Raji (cell line): ENCODE results near the gene STKLD1.

Experiments
- POLR2A ChIP-seq: IDR thresholded peaks from 2 replicates; pipeline ENCODE4 v1.6.1; 2011; ENCODE audit warnings: low read depth, low read length, control low read depth; ENCODE audit not compliant: insufficient read depth

Gene STKLD1

DNA sequence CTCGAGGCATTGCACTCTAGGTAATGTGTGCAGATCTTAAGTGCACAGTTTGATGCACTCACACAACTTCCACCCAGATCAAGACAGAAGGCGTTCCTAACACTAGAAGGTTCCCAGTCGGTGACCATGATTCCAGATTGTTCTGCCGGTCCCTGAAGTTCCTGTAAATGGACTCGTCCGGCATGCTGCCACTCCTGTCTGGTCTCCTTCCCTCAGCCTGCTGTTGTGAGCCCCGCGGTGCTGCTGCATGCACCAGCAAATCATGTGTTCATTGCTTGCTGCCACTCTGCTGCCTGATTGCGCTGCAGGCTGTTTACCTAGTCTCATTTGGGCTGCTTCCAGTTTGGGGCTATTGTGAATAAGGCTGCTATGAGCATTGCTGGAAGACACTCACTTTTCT, 11.5 kb downstream of the STKLD1 start:
- no peak for TF ChIP-seq POLR2A

GRCh38 chr9:133389025-133389557, 12.9 kb downstream of the STKLD1 start:
- no peak for TF ChIP-seq POLR2A

GRCh38 chr9:133389562-133389961, 13.4 kb downstream of the STKLD1 start:
- TF ChIP-seq POLR2A = no peak

DNA sequence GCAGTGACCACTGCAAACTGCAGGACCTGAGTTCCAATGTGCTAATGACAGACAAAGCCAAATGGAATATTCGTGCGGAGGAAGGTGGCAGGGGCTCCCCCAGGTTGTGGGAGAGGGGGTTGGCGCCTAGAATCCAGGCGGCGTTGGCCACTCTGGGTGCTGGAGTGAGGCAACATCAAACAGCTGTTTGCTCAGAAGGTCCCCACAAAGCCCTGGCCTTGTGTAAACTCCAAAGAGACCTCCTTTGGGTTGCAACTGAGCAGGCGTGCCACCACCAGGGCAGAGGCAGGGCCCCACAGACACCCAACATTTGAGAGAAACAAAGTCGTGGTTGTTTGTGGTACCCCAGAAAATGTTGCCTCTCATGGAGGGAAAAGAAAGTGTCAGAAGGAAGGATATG, 14.5 kb downstream of the STKLD1 start:
- TF ChIP-seq POLR2A = no peak

DNA sequence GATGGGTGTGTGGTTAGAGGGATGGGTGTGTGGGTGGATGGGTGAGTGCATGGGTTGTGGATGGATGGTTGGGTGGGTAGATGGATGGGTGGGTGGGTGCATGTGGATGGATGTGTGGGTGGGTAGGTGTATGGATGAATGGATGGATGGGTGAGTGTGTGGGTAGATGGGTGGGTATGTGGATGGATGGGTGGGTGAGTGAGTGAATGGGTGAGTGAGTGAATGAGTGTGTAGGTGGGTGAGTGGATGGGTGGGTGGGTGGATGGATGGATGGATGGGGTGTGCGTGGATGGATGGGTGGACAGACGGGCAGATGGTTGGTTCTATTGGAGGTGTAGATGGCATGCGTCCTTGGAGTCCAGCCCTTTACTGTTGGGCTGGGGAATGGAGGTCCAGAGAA, 17.2 kb downstream of the STKLD1 start:
- no peak for TF ChIP-seq POLR2A

DNA sequence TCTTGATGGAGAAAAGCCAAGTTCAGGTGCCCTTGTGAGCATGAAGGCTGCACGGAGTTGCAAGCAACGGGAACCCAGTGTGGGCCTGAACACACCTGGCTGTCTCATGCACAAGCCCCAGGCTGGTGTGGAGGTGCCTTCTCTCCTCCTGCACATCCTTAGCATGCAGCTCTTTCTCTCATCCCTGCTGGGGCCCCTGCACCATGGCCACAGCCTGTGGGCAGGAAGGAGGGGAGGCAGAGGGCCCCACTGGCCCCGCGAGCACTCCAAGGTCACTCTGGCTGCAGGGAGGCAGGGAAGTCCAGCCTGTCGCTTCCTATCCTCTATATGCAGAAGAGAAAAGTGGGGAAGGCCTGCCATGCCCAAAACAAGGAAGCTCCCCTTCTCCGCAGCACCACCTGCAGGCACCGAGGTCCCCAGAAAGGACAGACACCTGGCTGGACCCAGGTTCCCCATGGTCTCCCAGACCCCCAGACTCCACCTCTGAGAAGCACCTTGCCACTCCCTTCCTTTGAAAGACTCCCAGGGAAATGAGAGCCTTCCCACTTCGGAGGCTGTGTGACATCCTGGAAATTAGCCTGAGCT, 18.6 kb downstream of the STKLD1 start:
- no peak for TF ChIP-seq POLR2A

GRCh38 chr9:133396952-133397351, 20.8 kb downstream of the STKLD1 start:
- no peak for TF ChIP-seq POLR2A

GRCh38 chr9:133397370-133397769, 21.2 kb downstream of the STKLD1 start:
- TF ChIP-seq POLR2A = no peak

DNA sequence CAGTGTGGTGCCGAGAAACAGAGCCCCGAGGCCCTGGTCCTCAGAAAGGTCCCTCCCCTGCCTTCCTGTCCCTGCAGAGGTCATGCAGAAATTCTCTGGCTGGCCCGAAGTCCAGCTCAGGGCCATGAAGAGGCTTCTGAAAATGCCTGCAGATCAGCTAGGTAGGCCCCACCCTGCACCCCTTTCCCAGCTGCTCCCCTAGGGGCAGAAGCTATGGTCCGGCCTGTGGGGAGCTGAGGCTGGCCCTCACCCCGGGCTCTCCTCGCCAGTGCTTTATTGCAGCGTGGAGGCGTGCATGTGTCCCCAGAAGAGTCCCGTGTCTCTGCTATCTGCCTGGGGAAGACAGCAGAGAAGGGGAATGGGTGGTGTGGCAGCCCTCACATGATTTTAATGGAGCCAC, 21.7 kb downstream of the STKLD1 start:
- TF ChIP-seq POLR2A = no peak

DNA sequence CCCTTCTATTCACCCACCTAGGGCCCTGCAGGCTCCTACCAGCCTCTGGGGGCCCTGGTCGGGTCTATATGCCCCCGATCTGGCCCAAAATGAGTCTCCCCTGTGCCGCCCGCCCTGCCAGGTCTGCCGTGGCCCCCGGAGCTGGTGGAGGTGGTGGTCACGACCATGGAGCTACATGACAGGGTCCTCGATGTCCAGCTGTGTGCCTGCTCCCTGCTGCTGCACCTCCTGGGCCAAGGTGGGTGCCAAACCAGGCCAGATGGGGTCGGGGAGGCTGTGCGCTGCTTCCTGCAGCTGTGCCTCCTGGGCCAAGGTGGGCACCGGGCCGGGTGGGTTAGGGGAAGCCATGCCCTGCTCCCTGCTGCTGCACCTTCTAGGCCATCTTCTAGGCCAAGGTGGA, 24.1 kb downstream of the STKLD1 start:
- no peak for TF ChIP-seq POLR2A

DNA sequence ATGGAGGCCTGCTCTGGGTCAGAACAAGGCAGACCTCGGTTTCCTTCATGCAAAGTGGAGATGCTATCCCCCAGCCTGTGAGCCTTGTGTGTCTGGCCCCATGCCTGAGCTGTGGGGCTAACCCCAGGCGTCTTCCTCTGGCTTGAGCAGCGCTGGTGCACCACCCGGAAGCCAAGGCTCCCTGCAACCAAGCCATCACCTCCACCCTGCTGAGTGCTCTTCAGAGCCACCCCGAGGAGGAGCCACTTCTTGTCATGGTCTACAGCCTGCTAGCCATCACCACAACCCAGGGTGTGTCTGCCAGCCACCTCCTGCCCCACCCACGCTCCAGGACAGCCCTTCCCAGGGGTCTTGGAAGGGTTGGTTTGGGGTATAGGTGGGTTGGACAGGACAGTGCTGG, 25.4 kb downstream of the STKLD1 start:
- no peak for TF ChIP-seq POLR2A

DNA sequence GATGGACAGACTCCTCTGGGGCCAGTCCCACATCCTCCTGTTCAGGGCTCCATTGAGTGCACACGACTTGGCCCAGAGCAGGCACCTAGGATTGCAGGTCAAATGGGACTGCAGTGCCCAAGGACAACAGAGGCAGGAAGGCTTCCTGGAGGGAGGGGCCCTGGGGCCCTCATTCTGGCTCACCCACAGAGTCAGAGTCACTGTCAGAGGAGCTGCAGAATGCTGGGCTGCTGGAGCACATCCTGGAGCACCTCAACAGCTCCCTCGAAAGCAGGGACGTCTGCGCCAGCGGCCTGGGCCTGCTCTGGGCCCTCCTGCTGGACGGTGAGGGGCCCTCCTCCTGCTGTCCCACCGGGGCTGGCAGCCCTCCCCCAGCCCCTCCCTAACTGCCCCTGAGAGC, 26.5 kb downstream of the STKLD1 start:
- TF ChIP-seq POLR2A = no peak

DNA sequence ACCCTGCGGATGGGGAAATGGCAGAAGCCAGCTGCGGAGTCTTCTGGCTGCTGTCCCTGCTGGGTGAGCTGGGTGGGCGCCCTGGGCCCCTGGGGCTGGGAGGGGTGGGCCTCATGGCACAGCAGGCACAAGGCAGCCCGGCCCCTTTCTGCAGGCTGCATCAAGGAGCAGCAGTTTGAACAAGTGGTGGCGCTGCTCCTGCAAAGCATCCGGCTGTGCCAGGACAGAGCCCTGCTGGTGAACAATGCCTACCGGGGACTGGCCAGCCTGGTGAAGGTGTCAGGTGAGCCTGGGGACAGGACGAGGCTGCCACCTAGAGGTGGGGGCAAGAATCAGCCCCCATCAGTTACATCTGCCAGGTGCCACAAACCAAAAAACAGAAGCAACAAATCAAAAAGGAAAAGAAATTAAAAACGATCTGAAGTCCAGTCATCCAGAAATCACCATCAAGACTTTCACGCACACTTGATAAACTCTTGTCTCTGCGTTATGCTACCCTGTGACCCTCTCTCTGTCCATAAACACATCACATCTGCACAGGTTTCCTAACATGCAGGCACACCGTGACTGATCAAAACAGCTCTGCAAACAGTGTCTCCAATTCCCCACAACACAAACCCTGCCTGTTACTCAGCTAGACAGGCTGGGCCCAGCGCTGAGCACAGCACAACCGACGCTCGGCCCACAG, 27.7 kb downstream of the STKLD1 start:
- TF ChIP-seq POLR2A = no peak

- TF ChIP-seq POLR2A = no peak
These were observed 28.4 kb downstream of the STKLD1 start for GRCh38 chr9:133404454-133405002.

GRCh38 chr9:133405508-133406438, 29.6 kb downstream of the STKLD1 start:
- no peak for TF ChIP-seq POLR2A
